ENCODE measurements around the gene NACC1. TPM values are rescaled to one million over a fixed set of nuclear protein-coding genes. Genes with fewer than 3 reads are reported as not detected.

NACC1 gene
- total and polyA plus RNA-seq, 2 of the 13 experiments (the other 11 are each of a cell fraction or from before 2014, with no cell fraction given): 31.8 to 42.3 TPM

DNA sequence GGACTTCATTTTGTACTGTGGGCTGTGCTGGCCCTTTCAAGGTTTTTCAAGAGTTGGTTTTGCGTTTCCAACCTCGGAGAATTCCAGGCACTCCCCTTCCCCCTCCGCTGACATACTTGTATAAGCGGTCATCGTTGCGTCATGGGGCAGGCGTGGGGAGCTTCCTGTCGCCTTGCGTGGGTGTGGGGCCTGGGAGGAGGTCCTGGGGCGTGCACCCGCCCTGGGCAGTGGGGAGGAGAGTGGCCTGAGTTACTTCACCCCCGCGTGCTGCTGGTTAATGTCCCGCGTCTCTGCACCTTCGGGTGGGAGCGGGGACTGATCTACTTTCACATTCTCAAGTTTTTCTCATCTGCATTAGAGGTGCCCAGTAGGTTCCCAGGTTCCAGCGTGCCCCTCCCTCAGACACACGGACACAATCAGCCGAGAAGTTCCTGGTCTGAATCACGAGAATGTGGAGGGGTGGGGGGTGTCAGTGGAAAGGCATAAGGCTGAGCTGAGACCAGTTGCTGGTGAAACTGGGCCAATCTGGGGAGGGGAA, 36.2 kb downstream of the NACC1 start (continued):
- TF ChIP-seq, protein P1, sequence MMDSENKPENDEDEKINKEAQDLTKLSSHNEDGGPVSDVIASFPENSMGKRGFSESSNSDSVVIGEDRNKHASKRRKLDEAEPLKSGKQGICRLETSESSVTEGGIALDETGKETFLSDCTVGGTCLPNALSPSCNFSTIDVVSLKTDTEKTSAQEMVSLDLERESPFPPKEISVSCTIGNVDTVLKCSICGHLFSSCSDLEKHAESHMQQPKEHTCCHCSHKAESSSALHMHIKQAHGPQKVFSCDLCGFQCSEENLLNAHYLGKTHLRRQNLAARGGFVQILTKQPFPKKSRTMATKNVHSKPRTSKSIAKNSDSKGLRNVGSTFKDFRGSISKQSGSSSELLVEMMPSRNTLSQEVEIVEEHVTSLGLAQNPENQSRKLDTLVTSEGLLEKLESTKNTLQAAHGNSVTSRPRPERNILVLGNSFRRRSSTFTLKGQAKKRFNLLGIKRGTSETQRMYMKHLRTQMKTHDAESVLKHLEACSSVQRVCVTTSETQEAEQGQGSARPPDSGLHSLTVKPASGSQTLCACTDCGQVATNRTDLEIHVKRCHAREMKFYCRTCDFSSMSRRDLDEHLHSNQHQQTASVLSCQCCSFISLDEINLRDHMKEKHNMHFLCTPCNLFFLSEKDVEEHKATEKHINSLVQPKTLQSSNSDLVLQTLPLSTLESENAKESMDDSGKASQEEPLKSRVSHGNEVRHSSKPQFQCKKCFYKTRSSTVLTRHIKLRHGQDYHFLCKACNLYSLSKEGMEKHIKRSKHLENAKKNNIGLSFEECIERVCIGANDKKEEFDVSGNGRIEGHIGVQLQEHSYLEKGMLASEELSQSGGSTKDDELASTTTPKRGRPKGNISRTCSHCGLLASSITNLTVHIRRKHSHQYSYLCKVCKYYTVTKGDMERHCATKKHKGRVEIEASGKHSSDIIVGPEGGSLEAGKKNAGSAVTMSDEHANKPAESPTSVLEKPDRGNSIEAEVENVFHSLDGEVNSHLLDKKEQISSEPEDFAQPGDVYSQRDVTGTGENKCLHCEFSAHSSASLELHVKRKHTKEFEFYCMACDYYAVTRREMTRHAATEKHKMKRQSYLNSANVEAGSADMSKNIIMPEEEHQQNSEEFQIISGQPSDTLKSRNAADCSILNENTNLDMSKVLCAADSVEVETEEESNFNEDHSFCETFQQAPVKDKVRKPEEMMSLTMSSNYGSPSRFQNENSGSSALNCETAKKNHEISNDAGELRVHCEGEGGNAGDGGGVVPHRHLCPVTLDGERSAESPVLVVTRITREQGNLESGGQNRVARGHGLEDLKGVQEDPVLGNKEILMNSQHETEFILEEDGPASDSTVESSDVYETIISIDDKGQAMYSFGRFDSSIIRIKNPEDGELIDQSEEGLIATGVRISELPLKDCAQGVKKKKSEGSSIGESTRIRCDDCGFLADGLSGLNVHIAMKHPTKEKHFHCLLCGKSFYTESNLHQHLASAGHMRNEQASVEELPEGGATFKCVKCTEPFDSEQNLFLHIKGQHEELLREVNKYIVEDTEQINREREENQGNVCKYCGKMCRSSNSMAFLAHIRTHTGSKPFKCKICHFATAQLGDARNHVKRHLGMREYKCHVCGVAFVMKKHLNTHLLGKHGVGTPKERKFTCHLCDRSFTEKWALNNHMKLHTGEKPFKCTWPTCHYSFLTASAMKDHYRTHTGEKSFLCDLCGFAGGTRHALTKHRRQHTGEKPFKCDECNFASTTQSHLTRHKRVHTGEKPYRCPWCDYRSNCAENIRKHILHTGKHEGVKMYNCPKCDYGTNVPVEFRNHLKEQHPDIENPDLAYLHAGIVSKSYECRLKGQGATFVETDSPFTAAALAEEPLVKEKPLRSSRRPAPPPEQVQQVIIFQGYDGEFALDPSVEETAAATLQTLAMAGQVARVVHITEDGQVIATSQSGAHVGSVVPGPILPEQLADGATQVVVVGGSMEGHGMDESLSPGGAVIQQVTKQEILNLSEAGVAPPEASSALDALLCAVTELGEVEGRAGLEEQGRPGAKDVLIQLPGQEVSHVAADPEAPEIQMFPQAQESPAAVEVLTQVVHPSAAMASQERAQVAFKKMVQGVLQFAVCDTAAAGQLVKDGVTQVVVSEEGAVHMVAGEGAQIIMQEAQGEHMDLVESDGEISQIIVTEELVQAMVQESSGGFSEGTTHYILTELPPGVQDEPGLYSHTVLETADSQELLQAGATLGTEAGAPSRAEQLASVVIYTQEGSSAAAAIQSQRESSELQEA (CRISPR knock-in tag; IDR thresholded peaks at IDR 0.05; ENCODE audit: not compliant biosample characterization): no peak
- TF ChIP-seq, protein P2, sequence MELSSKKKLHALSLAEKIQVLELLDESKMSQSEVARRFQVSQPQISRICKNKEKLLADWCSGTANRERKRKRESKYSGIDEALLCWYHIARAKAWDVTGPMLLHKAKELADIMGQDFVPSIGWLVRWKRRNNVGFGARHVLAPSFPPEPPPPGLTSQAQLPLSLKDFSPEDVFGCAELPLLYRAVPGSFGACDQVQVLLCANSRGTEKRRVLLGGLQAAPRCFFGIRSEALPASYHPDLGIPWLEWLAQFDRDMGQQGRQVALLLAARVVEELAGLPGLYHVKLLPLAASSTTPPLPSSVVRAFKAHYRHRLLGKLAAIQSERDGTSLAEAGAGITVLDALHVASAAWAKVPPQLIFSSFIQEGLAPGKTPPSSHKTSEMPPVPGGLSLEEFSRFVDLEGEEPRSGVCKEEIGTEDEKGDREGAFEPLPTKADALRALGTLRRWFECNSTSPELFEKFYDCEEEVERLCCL (CRISPR knock-in tag; IDR thresholded peaks at IDR 0.05; ENCODE audit: borderline replicate concordance): no peak
- TF ChIP-seq, protein P3, sequence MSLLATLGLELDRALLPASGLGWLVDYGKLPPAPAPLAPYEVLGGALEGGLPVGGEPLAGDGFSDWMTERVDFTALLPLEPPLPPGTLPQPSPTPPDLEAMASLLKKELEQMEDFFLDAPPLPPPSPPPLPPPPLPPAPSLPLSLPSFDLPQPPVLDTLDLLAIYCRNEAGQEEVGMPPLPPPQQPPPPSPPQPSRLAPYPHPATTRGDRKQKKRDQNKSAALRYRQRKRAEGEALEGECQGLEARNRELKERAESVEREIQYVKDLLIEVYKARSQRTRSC (CRISPR knock-in tag; IDR thresholded peaks at IDR 0.05; ENCODE audit: low read depth): no peak
- TF ChIP-seq, protein P4, sequence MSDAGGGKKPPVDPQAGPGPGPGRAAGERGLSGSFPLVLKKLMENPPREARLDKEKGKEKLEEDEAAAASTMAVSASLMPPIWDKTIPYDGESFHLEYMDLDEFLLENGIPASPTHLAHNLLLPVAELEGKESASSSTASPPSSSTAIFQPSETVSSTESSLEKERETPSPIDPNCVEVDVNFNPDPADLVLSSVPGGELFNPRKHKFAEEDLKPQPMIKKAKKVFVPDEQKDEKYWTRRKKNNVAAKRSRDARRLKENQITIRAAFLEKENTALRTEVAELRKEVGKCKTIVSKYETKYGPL (CRISPR knock-in tag; IDR thresholded peaks at IDR 0.05): no peak
- peak; percentile 55 for TF ChIP-seq HDAC1 (CRISPR knock-in tag; IDR thresholded peaks at IDR 0.05)
- TF ChIP-seq ZNF550 (CRISPR knock-in tag; IDR thresholded peaks at IDR 0.05; ENCODE audit: borderline replicate concordance): no peak
- TF ChIP-seq ZNF207 (IDR thresholded peaks at IDR 0.05; ENCODE audit: borderline replicate concordance): no peak
- TF ChIP-seq, protein P5, sequence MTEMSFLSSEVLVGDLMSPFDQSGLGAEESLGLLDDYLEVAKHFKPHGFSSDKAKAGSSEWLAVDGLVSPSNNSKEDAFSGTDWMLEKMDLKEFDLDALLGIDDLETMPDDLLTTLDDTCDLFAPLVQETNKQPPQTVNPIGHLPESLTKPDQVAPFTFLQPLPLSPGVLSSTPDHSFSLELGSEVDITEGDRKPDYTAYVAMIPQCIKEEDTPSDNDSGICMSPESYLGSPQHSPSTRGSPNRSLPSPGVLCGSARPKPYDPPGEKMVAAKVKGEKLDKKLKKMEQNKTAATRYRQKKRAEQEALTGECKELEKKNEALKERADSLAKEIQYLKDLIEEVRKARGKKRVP (CRISPR knock-in tag; IDR thresholded peaks at IDR 0.05): peak in 1 of 2 experiments; percentile 93; a peak in 2 of 4 replicates
- TF ChIP-seq SOX13 (IDR thresholded peaks at IDR 0.05): no peak
- no peak; a peak in 1 of 4 replicates for TF ChIP-seq SOX13 (CRISPR knock-in tag; conservative IDR thresholded peaks at IDR 0.05 in 1 of 2, IDR thresholded peaks at IDR 0.05 in 1 of 2)
- no peak for TF ChIP-seq KLF13 (CRISPR knock-in tag; IDR thresholded peaks at IDR 0.05)
- TF ChIP-seq CHD2 (IDR thresholded peaks at IDR 0.05; ENCODE audit: low read depth, low read length): no peak
- no peak for TF ChIP-seq ZNF839 (CRISPR knock-in tag; IDR thresholded peaks at IDR 0.05; ENCODE audit: borderline replicate concordance)
- TF ChIP-seq, protein P6, sequence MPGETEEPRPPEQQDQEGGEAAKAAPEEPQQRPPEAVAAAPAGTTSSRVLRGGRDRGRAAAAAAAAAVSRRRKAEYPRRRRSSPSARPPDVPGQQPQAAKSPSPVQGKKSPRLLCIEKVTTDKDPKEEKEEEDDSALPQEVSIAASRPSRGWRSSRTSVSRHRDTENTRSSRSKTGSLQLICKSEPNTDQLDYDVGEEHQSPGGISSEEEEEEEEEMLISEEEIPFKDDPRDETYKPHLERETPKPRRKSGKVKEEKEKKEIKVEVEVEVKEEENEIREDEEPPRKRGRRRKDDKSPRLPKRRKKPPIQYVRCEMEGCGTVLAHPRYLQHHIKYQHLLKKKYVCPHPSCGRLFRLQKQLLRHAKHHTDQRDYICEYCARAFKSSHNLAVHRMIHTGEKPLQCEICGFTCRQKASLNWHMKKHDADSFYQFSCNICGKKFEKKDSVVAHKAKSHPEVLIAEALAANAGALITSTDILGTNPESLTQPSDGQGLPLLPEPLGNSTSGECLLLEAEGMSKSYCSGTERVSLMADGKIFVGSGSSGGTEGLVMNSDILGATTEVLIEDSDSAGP (CRISPR knock-in tag; IDR thresholded peaks at IDR 0.05; ENCODE audit: borderline replicate concordance): no peak
- no peak for TF ChIP-seq MATR3 (CRISPR knock-in tag; IDR thresholded peaks at IDR 0.05)

Data from HepG2 (cell line).